Measurements from ENCODE around the gene TMEM165.

The TMEM165 gene

GRCh38 chr4:55406545-55406944 is 10.8 kb downstream of the TMEM165 start:
- DNase-seq, result no peak

- no peak for DNase-seq
These were observed 11.4 kb downstream of the TMEM165 start for GRCh38 chr4:55407119-55407518.

- DNase-seq, result no peak
These were observed 12.0 kb downstream of the TMEM165 start for GRCh38 chr4:55407764-55408163.

- DNase-seq, result peak in 1 of 14 donors; percentile 53
These were observed 13.9 kb downstream of the TMEM165 start for GRCh38 chr4:55409468-55410171.

- no peak for DNase-seq
These were observed 14.7 kb downstream of the TMEM165 start for GRCh38 chr4:55410431-55410830.

GRCh38 chr4:55411621-55412020 is 15.9 kb downstream of the TMEM165 start:
- DNase-seq, result no peak

GRCh38 chr4:55416176-55416575 is 20.4 kb downstream of the TMEM165 start:
- no peak for DNase-seq

- DNase-seq, result no peak
These were observed 29.0 kb downstream of the TMEM165 start for GRCh38 chr4:55424791-55425190.

GRCh38 chr4:55431710-55432336 is 36.1 kb downstream of the TMEM165 start:
- no peak for DNase-seq

- no peak for DNase-seq
These were observed 39.5 kb downstream of the TMEM165 start for GRCh38 chr4:55435141-55435841.

- no peak for DNase-seq
These were observed 41.6 kb downstream of the TMEM165 start for GRCh38 chr4:55437356-55437796.

- no peak for DNase-seq
These were observed 42.1 kb downstream of the TMEM165 start for GRCh38 chr4:55437823-55438222.

GRCh38 chr4:55438314-55438713 is 42.6 kb downstream of the TMEM165 start:
- no peak for DNase-seq

- DNase-seq, result no peak
These were observed 43.3 kb downstream of the TMEM165 start for GRCh38 chr4:55439023-55439422.

- DNase-seq, result no peak
These were observed 45.0 kb downstream of the TMEM165 start for GRCh38 chr4:55440786-55441185.

- DNase-seq, result no peak
These were observed 46.8 kb downstream of the TMEM165 start for GRCh38 chr4:55442541-55442940.

- DNase-seq, result no peak
These were observed 49.1 kb downstream of the TMEM165 start for GRCh38 chr4:55444827-55445226.

GRCh38 chr4:55445921-55446577 is 50.3 kb downstream of the TMEM165 start:
- DNase-seq, result no peak

GRCh38 chr4:55446578-55446922 is 50.8 kb downstream of the TMEM165 start:
- DNase-seq, result no peak

GRCh38 chr4:55447108-55447708 is 51.5 kb downstream of the TMEM165 start:
- no peak for DNase-seq

GRCh38 chr4:55447831-55448230 is 52.1 kb downstream of the TMEM165 start:
- DNase-seq, result no peak

GRCh38 chr4:55450566-55450965 is 54.8 kb downstream of the TMEM165 start:
- DNase-seq, result no peak

GRCh38 chr4:55458164-55458563 is 62.4 kb downstream of the TMEM165 start:
- no peak for DNase-seq

Data from C1 segment of cervical spinal cord (tissue), 14 donors.